Amygdala (tissue), 56 donors: ENCODE results near the gene GSE1.

Experiments
- DNase-seq, 56 donors: peaks; one replicate each; lab custom pipeline; 2025; lab: John Stamatoyannopoulos, UW

The GSE1 gene

GRCh38 chr16:85612801-85613603 is at the start of gene GSE1:
GSE1 (plus strand) TSS chr16:85613322; CDS start chr16:85613392, 70 bp downstream.
- DNase-seq, result peak in 27 of 56 donors; percentile 6 to 79 (median 38)

GRCh38 chr16:85563515-85564276 is 49.4 kb upstream of the GSE1 start:
- DNase-seq, result peak in 2 of 56 donors; percentile 13 to 25

- DNase-seq, result no peak
Measured at GRCh38 chr16:85564277-85565051, 48.7 kb upstream of the GSE1 start.

GRCh38 chr16:85565340-85565739 is 47.8 kb upstream of the GSE1 start:
- no peak for DNase-seq

GRCh38 chr16:85565801-85566526 is 47.2 kb upstream of the GSE1 start:
- no peak for DNase-seq

GRCh38 chr16:85566561-85567100 is 46.5 kb upstream of the GSE1 start:
- DNase-seq, result no peak

- DNase-seq, result no peak
Measured at GRCh38 chr16:85567101-85567866, 45.8 kb upstream of the GSE1 start.

- no peak for DNase-seq
Measured at GRCh38 chr16:85567935-85568334, 45.2 kb upstream of the GSE1 start.

GRCh38 chr16:85568519-85568918 is 44.6 kb upstream of the GSE1 start:
- DNase-seq, result no peak

- no peak for DNase-seq
Measured at GRCh38 chr16:85569039-85569614, 44.0 kb upstream of the GSE1 start.

- no peak for DNase-seq
Measured at GRCh38 chr16:85569615-85570212, 43.4 kb upstream of the GSE1 start.

- no peak for DNase-seq
Measured at GRCh38 chr16:85570213-85570734, 42.8 kb upstream of the GSE1 start.

GRCh38 chr16:85570735-85571562 is 42.2 kb upstream of the GSE1 start:
- no peak for DNase-seq

GRCh38 chr16:85571563-85571812 is 41.6 kb upstream of the GSE1 start:
- DNase-seq, result no peak

GRCh38 chr16:85571813-85572619 is 41.1 kb upstream of the GSE1 start:
- no peak for DNase-seq

GRCh38 chr16:85573045-85573695 is 40.0 kb upstream of the GSE1 start:
- DNase-seq, result no peak
